Astrocyte (in vitro differentiated cells and primary cell): Measurements from ENCODE around the gene MBP. TPM values are rescaled to one million over a fixed set of nuclear protein-coding genes. Genes with fewer than 3 reads are reported as not detected.

Source experiments
- DNase-seq: peaks from one replicate; pipeline ENCODE4 v3.0.0-alpha.2; 2010; ENCODE audit warnings: low read depth
- FAIRE-seq: peaks from 2 replicates; lab custom pipeline; 2011; peaks lifted over from hg19 to GRCh38; lab: Jason Lieb, UNC
- H2AFZ ChIP-seq: 2 replicates; pipeline ENCODE4 v1.6.0; 2012; ENCODE audit warnings: low read depth, low read length, inconsistent platforms
- H3K27ac ChIP-seq: 2 replicates; pipeline ENCODE4 v1.5.1; 2011; ENCODE audit warnings: low read depth, low read length, inconsistent platforms
- H3K27me3 ChIP-seq: 2 replicates; pipeline ENCODE4 v1.6.0; 2011; ENCODE audit warnings: low read length, inconsistent platforms; ENCODE audit not compliant: insufficient read depth
- H3K36me3 ChIP-seq: 2 replicates; pipeline ENCODE4 v1.5.1; 2011; ENCODE audit warnings: low read length, inconsistent platforms; ENCODE audit not compliant: insufficient read depth
- H3K4me1 ChIP-seq: 2 replicates; pipeline ENCODE4 v1.5.1; 2011; ENCODE audit warnings: low read length, inconsistent platforms; ENCODE audit not compliant: insufficient read depth
- H3K4me2 ChIP-seq: 2 replicates; pipeline ENCODE4 v1.6.0; 2012; ENCODE audit warnings: low read length, inconsistent platforms
- H3K4me3 ChIP-seq: 2 replicates; pipeline ENCODE4 v1.5.1; 2011; ENCODE audit warnings: low read depth, mild to moderate bottlenecking, low read length, inconsistent platforms; ENCODE audit not compliant: insufficient read depth
- H3K79me2 ChIP-seq: 2 replicates; pipeline ENCODE4 v1.6.0; 2012; ENCODE audit warnings: mild to moderate bottlenecking, low read length, inconsistent platforms; ENCODE audit not compliant: insufficient read depth
- H3K9ac ChIP-seq: 2 replicates; pipeline ENCODE4 v1.6.0; 2012; ENCODE audit warnings: mild to moderate bottlenecking, low read length, inconsistent platforms
- H3K9me3 ChIP-seq: 2 replicates; pipeline ENCODE4 v1.5.1; 2012; ENCODE audit warnings: low read depth, mild to moderate bottlenecking, low read length, inconsistent platforms; ENCODE audit not compliant: insufficient read depth
- H4K20me1 ChIP-seq: 2 replicates; pipeline ENCODE4 v1.6.0; 2012; ENCODE audit warnings: low read length, inconsistent platforms; ENCODE audit not compliant: insufficient read depth
- H3K27ac Mint-ChIP-seq: one replicate; pipeline ENCODE4 v1.8.0; 2021; ENCODE audit warnings: mild to moderate bottlenecking, mixed read lengths; ENCODE audit not compliant: unreplicated experiment
- H3K27me3 Mint-ChIP-seq: one replicate; pipeline ENCODE4 v1.8.0; 2021; ENCODE audit warnings: low read depth, mixed read lengths; ENCODE audit not compliant: unreplicated experiment
- H3K36me3 Mint-ChIP-seq: one replicate; pipeline ENCODE4 v1.8.0; 2021; ENCODE audit warnings: low read depth, mixed read lengths; ENCODE audit not compliant: unreplicated experiment
- H3K4me1 Mint-ChIP-seq: one replicate; pipeline ENCODE4 v1.8.0; 2021; ENCODE audit warnings: low read depth, mixed read lengths; ENCODE audit not compliant: unreplicated experiment
- H3K4me3 Mint-ChIP-seq: one replicate; pipeline ENCODE4 v1.8.0; 2021; ENCODE audit warnings: mild to moderate bottlenecking, moderate library complexity, mixed read lengths; ENCODE audit not compliant: unreplicated experiment
- H3K9me3 Mint-ChIP-seq: one replicate; pipeline ENCODE4 v1.8.0; 2021; ENCODE audit warnings: mild to moderate bottlenecking, mixed read lengths; ENCODE audit not compliant: unreplicated experiment
- EZH2 ChIP-seq: IDR thresholded peaks from 2 replicates; pipeline ENCODE4 v1.6.1; 2012; ENCODE audit warnings: mild to moderate bottlenecking, low read length, inconsistent platforms; ENCODE audit not compliant: insufficient read depth
- total RNA-seq: library from RNA; stranded (reverse); gene quantifications from 2 replicates; pipeline ENCODE4 v1.2.1, GENCODE V29; 2021
- TF ChIP-seq, protein P1 (sequence below): IDR thresholded peaks from 2 replicates; pipeline ENCODE4 v1.5.1; 2011; ENCODE audit warnings: low read depth, mild to moderate bottlenecking, inconsistent platforms, low read length, moderate library complexity; ENCODE audit not compliant: insufficient read depth

The MBP gene
- total RNA-seq, 1 donor from 2014 or later = 11.4 TPM

DNA sequence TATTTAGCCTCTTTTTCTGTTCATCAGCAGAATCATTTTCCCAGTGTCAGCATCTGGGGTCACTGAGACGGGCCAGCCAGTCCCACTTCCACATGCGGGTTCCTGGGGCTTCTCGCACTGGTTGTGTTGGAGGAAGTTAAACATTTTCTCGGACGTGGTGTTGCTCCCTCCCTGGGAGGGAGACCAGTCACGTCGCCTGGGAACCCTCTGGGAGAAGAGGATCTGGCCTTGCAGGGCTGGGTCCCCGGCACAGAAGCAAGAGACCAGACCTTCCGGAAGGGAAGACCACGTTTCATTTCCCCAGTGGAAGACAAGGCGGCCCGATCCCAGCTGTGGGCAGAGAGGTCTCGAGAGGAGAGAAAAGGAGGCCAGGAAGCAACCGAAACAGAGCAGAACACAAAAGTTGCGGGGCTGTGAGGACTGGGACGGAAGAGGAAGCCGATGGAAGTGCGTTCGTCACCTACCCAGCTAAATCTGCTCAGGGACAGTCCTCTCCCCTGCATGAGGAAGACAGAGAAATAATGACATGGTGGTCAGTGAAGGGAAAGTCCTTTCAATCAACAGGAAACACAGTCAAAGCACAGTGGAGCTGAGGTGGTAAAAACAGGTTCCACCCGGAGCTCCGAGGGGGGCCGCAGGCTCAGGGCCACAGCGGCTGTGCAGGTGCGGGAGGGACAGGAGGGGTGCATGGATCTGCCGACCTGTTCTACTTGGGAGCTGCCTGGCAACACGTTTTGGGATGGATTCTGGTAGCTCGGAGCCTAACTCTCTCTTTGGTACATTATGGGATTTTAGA, 144.4 kb downstream of the MBP start:
- Histone ChIP-seq H3K4me2 (no peak overlapping the region), H4K20me1 (no peaks in the 10 kb centered on the region), H3K36me3 (no peaks in the 10 kb centered on the region), H3K9ac (no peak overlapping the region), H2AFZ (no peak overlapping the region), H3K27me3 (peaks cover 5% of the 10 kb centered on the region), H3K9me3 (no peaks in the 10 kb centered on the region), H3K4me3 (no peak overlapping the region), H3K4me1 (no peaks in the 10 kb centered on the region), H3K79me2 (no peaks in the 10 kb centered on the region), H3K27ac (no peak overlapping the region)
- DNase-seq (no peak), FAIRE-seq (no peak)
- Mint-ChIP-seq H3K4me3 (no peak overlapping the region), H3K36me3 (peaks cover 2% of the 10 kb centered on the region), H3K4me1 (peaks cover 2% of the 10 kb centered on the region), H3K27me3 (peaks cover 24% of the 10 kb centered on the region), H3K27ac (no peak overlapping the region), H3K9me3 (no peaks in the 10 kb centered on the region)
- no peak for TF ChIP-seq EZH2
- TF ChIP-seq, protein P1, sequence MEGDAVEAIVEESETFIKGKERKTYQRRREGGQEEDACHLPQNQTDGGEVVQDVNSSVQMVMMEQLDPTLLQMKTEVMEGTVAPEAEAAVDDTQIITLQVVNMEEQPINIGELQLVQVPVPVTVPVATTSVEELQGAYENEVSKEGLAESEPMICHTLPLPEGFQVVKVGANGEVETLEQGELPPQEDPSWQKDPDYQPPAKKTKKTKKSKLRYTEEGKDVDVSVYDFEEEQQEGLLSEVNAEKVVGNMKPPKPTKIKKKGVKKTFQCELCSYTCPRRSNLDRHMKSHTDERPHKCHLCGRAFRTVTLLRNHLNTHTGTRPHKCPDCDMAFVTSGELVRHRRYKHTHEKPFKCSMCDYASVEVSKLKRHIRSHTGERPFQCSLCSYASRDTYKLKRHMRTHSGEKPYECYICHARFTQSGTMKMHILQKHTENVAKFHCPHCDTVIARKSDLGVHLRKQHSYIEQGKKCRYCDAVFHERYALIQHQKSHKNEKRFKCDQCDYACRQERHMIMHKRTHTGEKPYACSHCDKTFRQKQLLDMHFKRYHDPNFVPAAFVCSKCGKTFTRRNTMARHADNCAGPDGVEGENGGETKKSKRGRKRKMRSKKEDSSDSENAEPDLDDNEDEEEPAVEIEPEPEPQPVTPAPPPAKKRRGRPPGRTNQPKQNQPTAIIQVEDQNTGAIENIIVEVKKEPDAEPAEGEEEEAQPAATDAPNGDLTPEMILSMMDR = no peak

DNA sequence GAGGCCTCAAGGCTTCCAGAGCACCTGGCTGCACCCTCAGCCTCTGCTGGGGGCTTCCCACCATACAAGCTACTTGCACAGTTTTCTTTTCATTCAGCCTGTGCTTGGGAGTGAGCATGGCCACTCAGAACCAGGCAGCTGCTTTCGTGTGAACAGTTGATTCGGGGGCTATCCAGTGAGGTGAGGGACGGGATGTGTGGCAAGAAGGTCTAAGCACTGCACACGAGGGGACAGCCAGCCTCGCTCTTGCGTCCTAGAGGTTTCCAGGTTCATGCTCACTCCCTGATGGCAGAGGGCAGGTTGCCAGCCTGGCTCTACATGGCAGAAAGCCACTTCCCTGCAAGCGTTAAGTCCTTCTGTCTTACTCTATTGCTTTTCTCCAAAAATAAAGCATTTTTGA, 146.2 kb downstream of the MBP start:
- H3K4me3 ChIP-seq = no peak overlapping the region
- no peak overlapping the region for H3K27ac ChIP-seq
- H3K4me1 Mint-ChIP-seq = peaks cover 2% of the 10 kb centered on the region
- FAIRE-seq (no peak), DNase-seq (no peak)
- no peak overlapping the region for H2AFZ ChIP-seq
- H3K36me3 ChIP-seq = no peaks in the 10 kb centered on the region
- H3K4me2 ChIP-seq = no peak overlapping the region
- H3K79me2 ChIP-seq = no peaks in the 10 kb centered on the region
- TF ChIP-seq, protein P1 = no peak
- no peak for TF ChIP-seq EZH2
- H3K27me3 ChIP-seq = peaks cover 5% of the 10 kb centered on the region
- H3K9me3 Mint-ChIP-seq = no peaks in the 10 kb centered on the region
- no peak overlapping the region for H3K4me3 Mint-ChIP-seq
- H3K9me3 ChIP-seq = no peaks in the 10 kb centered on the region
- peaks cover 2% of the 10 kb centered on the region for H3K36me3 Mint-ChIP-seq
- no peak overlapping the region for H3K9ac ChIP-seq
- H3K27me3 Mint-ChIP-seq = peaks cover 19% of the 10 kb centered on the region
- no peaks in the 10 kb centered on the region for H3K4me1 ChIP-seq
- no peak overlapping the region for H3K27ac Mint-ChIP-seq
- no peaks in the 10 kb centered on the region for H4K20me1 ChIP-seq

DNA sequence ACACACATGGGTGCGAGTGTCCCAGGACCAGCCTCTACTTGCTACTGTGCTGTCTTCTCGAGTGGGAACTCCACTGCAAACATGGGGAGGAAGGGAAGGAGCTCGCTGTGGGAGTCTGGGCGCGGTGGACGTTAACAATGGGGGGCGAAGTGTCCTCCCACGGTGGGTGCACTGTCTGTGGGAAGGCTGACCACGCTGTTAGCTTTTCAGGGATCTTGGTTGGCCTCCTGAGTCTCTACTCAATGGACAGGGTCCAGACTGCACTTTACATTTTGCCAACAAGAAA, 146.7 kb downstream of the MBP start:
- H3K9me3 ChIP-seq = no peaks in the 10 kb centered on the region
- Mint-ChIP-seq H3K27ac (no peak overlapping the region), H3K36me3 (peaks cover 2% of the 10 kb centered on the region), H3K9me3 (no peaks in the 10 kb centered on the region), H3K4me1 (peaks cover 2% of the 10 kb centered on the region), H3K4me3 (no peak overlapping the region), H3K27me3 (peaks cover 16% of the 10 kb centered on the region)
- no peak for DNase-seq
- H3K27me3 ChIP-seq = peaks cover 5% of the 10 kb centered on the region
- H3K9ac ChIP-seq = no peak overlapping the region
- H2AFZ ChIP-seq = no peak overlapping the region
- H3K4me1 ChIP-seq = no peaks in the 10 kb centered on the region
- no peak overlapping the region for H3K4me2 ChIP-seq
- TF ChIP-seq EZH2 = no peak
- TF ChIP-seq, protein P1 = no peak
- no peak for FAIRE-seq
- no peaks in the 10 kb centered on the region for H3K79me2 ChIP-seq
- H4K20me1 ChIP-seq = no peaks in the 10 kb centered on the region
- H3K27ac ChIP-seq = no peak overlapping the region
- H3K36me3 ChIP-seq = no peaks in the 10 kb centered on the region
- H3K4me3 ChIP-seq = no peak overlapping the region
